Stimulated activated effector memory CD8-positive, alpha-beta T cell treated with anti-CD3 and anti-CD28 coated beads, Interleukin-12 subunit alpha, Interleukin-12 subunit beta, amount 100 ng/mL, for 72 hours (primary cell): Measurements from ENCODE around the gene GRIA4.
"Not testable (repeated sequence)": the region's sequence is repeated elsewhere in the genome, so short reads cannot be mapped to it uniquely, and the experiment has no call there.

Experiments
- ATAC-seq: fragments of 150-1000 bp; cut with Tn5 transposase; 2 replicates; pipeline ENCODE4 v1.10.0; 2021
- DNase-seq, 2 donors: peaks; one replicate each; pipeline ENCODE4 v3.0.0; 2021 to 2022; ENCODE audit warnings: low spot score in 2 of 2
- H3K27ac Mint-ChIP-seq: one replicate; pipeline ENCODE4 v1.8.0; 2022; ENCODE audit warnings: mild to moderate bottlenecking, mixed read lengths
- H3K36me3 Mint-ChIP-seq: one replicate; pipeline ENCODE4 v1.8.0; 2022; ENCODE audit warnings: mild to moderate bottlenecking, mixed read lengths
- H3K4me1 Mint-ChIP-seq: one replicate; pipeline ENCODE4 v1.8.0; 2022; ENCODE audit warnings: mixed read lengths
- H3K4me3 Mint-ChIP-seq: one replicate; pipeline ENCODE4 v1.8.0; 2022; ENCODE audit warnings: mild to moderate bottlenecking, mixed read lengths
- H3K9me3 Mint-ChIP-seq: one replicate; pipeline ENCODE4 v1.8.0; 2022; ENCODE audit warnings: mixed read lengths

The GRIA4 gene

DNA sequence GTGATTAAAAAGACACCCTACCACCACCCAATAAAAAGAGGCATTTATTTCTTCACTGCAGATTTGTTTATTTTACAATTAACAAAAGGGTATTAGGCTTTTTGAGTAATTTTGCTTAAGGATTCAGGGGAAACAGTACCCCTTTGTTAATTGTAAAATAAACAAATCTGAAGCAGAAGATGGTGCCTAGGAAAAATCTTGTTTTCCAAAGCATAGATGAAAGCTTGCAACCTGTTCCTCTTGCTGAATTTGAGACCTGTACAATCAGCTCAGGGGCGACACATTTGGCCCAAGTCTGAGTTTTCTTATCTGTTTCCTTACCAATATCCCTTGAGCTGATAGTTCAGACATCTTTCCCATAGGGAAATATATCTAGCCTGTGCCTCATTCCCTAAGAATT is 171.9 kb downstream of the GRIA4 start:
- DNase-seq (no peak), ATAC-seq (no peak)
- no peaks in the 10 kb centered on the region for H3K4me1 Mint-ChIP-seq
- H3K9me3 Mint-ChIP-seq = no peaks in the 10 kb centered on the region
- H3K36me3 Mint-ChIP-seq = no peaks in the 10 kb centered on the region
- no peak overlapping the region for H3K27ac Mint-ChIP-seq
- no peak overlapping the region for H3K4me3 Mint-ChIP-seq

- Mint-ChIP-seq H3K4me3 (no peak overlapping the region), H3K4me1 (no peaks in the 10 kb centered on the region), H3K36me3 (no peaks in the 10 kb centered on the region), H3K27ac (no peak overlapping the region), H3K9me3 (no peaks in the 10 kb centered on the region)
- ATAC-seq = no peak
- no peak for DNase-seq
Observed at GRCh38 chr11:105783216-105783615, 173.3 kb downstream of the GRIA4 start.

- not testable (repeated sequence) for DNase-seq, ATAC-seq, H3K27ac Mint-ChIP-seq, H3K4me1 Mint-ChIP-seq, H3K36me3 Mint-ChIP-seq, H3K4me3 Mint-ChIP-seq, H3K9me3 Mint-ChIP-seq
Observed at GRCh38 chr11:105785850-105786249, 176.0 kb downstream of the GRIA4 start.

DNA sequence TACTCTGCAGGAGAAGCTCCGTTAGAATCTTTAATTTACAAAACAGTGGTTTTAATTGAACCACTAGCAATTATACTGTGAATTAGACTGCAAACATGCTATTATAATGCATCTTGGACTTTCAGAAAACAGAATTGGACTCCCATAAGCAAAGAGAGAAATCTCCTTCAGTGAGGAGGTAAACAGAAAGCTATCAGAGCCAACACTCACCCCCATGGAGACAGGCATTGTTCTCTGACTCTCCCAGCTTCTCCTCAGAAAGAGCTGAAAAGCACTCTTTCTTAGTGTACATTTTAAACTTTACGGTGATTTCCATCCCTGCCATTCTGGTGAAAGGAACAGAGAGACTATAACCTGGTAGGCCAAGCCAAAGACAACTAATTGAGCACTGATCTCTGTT is 176.9 kb downstream of the GRIA4 start:
- Mint-ChIP-seq H3K36me3 (no peaks in the 10 kb centered on the region), H3K4me3 (no peak overlapping the region), H3K9me3 (no peaks in the 10 kb centered on the region), H3K4me1 (no peaks in the 10 kb centered on the region), H3K27ac (no peak overlapping the region)
- no peak for DNase-seq
- ATAC-seq = no peak

DNA sequence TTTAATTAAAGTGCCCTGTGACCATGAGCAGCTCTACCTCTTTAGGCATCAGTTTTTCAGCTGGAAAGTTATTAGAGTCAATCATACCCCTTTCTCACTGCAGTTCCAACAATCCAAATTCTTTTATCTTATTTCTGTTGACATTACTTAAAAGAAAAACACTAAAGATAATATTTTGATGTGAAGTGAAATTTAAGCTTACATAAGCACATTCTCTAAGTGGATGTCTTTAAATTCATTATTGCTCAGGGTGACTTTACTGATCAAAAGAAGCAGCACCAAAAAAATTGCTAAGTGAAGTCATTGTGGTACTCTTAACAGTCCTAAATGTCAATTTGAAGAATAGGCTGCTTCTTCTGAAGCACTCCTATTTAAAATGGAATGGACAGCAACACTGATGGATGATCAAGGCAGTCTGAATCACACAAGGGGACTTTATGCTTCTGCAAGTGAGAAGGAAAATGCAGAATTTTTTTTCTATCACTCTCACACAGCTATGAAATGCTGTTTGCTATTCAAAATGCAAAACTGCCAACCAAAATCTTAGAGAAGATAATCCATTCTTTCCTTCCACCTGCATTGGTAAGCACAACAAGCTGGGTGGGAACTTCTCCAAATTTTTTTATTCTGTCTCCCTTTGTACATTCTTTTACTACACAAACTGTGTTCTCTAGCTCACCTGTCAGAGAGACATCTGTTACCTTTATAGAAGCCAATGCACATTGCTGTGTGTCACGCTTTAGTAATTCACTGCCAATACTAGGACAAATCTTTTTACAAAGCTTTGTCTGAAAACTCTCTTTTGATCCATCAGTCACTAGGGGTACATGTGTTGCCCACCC is 179.9 kb downstream of the GRIA4 start:
- Mint-ChIP-seq H3K4me3 (no peak overlapping the region), H3K4me1 (no peaks in the 10 kb centered on the region), H3K9me3 (no peaks in the 10 kb centered on the region), H3K36me3 (no peaks in the 10 kb centered on the region), H3K27ac (no peak overlapping the region)
- ATAC-seq (no peak), DNase-seq (no peak)

- no peak overlapping the region for H3K27ac Mint-ChIP-seq
- no peak overlapping the region for H3K4me3 Mint-ChIP-seq
- no peak for DNase-seq
- no peaks in the 10 kb centered on the region for H3K9me3 Mint-ChIP-seq
- no peaks in the 10 kb centered on the region for H3K4me1 Mint-ChIP-seq
- no peaks in the 10 kb centered on the region for H3K36me3 Mint-ChIP-seq
- ATAC-seq = no peak
Observed at GRCh38 chr11:105790840-105791239, 181.0 kb downstream of the GRIA4 start.

- Mint-ChIP-seq H3K4me1 (no peaks in the 10 kb centered on the region), H3K36me3 (no peaks in the 10 kb centered on the region), H3K27ac (no peak overlapping the region), H3K4me3 (no peak overlapping the region), H3K9me3 (no peaks in the 10 kb centered on the region)
- no peak for ATAC-seq
- DNase-seq = no peak
Observed at GRCh38 chr11:105793092-105793491, 183.2 kb downstream of the GRIA4 start.

DNA sequence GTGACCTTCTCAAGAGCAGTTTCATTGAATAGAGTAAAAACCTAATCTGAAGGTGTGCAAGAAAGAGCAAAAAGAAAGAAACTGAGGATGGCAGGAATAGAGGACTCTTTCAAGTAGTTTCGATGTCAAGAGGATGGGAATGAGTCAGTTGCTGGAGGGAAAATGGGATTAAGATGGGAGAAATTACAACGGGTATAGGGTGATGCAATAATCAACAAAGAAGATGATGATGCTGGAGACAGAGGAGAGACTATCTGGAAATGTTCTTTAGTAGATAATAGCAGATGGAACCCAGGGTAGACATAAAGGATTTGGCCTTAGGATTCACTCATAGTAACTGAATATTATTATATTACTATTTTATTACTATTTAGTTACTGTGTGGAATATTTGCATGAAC is 189.4 kb downstream of the GRIA4 start:
- no peak overlapping the region for H3K4me3 Mint-ChIP-seq
- H3K4me1 Mint-ChIP-seq = no peaks in the 10 kb centered on the region
- H3K36me3 Mint-ChIP-seq = no peaks in the 10 kb centered on the region
- no peak overlapping the region for H3K27ac Mint-ChIP-seq
- ATAC-seq (no peak), DNase-seq (no peak)
- H3K9me3 Mint-ChIP-seq = no peaks in the 10 kb centered on the region

- ATAC-seq (no peak), DNase-seq (no peak)
- Mint-ChIP-seq H3K36me3 (no peaks in the 10 kb centered on the region), H3K27ac (no peak overlapping the region), H3K9me3 (no peaks in the 10 kb centered on the region), H3K4me3 (no peak overlapping the region), H3K4me1 (no peaks in the 10 kb centered on the region)
Observed at GRCh38 chr11:105799728-105800462, 190.0 kb downstream of the GRIA4 start.

DNA sequence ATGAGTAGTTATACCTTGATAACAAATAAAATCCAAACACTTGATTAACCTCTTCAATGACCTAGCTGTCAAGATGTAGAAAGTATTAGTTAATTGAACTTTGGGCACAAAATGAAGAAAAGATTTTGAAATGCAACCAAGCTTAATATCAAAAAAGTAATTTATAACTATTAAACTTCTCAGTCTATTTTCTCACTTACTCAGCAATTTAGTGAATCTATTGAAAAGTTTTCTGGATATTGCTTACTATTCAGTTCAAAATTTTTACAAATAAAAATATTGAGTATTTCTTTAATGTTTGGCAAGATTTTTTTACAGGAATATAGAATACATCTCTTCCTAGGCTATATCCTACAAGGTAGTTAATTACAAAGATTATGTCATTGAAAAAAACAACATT is 192.5 kb downstream of the GRIA4 start:
- no peak for ATAC-seq
- Mint-ChIP-seq H3K4me3 (no peak overlapping the region), H3K27ac (no peak overlapping the region), H3K36me3 (no peaks in the 10 kb centered on the region), H3K4me1 (no peaks in the 10 kb centered on the region), H3K9me3 (no peaks in the 10 kb centered on the region)
- DNase-seq = no peak

DNA sequence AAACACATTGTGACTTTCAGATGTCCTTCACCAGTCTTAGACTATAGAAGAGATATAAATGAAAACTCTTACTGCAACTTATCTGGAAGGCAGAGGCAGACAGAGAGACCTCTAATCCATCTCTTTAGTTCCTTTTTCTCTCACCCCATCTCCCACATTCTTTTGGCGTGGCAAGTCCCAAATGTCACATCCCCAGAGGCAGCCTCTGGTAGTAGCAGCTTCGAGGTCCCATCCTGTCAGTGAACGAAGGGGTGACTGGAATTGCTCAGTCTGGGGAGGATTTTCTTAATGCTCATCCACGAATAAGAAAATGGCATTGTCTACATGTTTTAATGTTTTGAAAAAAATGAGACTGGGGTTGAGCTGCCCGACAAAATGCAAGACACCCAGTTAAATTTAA is 201.4 kb downstream of the GRIA4 start:
- no peaks in the 10 kb centered on the region for H3K9me3 Mint-ChIP-seq
- no peak for DNase-seq
- H3K36me3 Mint-ChIP-seq = no peaks in the 10 kb centered on the region
- H3K4me3 Mint-ChIP-seq = no peak overlapping the region
- no peaks in the 10 kb centered on the region for H3K4me1 Mint-ChIP-seq
- H3K27ac Mint-ChIP-seq = no peak overlapping the region
- ATAC-seq = no peak

- Mint-ChIP-seq H3K36me3 (no peaks in the 10 kb centered on the region), H3K9me3 (no peaks in the 10 kb centered on the region), H3K27ac (no peak overlapping the region), H3K4me1 (no peaks in the 10 kb centered on the region), H3K4me3 (no peak overlapping the region)
- ATAC-seq (no peak), DNase-seq (no peak)
Observed at GRCh38 chr11:105821372-105821771, 211.5 kb downstream of the GRIA4 start.

- H3K4me3 Mint-ChIP-seq = no peak overlapping the region
- H3K36me3 Mint-ChIP-seq = no peaks in the 10 kb centered on the region
- ATAC-seq = no peak
- no peaks in the 10 kb centered on the region for H3K9me3 Mint-ChIP-seq
- no peak for DNase-seq
- no peak overlapping the region for H3K27ac Mint-ChIP-seq
- H3K4me1 Mint-ChIP-seq = no peaks in the 10 kb centered on the region
Observed at GRCh38 chr11:105821781-105822180, 211.9 kb downstream of the GRIA4 start.

DNA sequence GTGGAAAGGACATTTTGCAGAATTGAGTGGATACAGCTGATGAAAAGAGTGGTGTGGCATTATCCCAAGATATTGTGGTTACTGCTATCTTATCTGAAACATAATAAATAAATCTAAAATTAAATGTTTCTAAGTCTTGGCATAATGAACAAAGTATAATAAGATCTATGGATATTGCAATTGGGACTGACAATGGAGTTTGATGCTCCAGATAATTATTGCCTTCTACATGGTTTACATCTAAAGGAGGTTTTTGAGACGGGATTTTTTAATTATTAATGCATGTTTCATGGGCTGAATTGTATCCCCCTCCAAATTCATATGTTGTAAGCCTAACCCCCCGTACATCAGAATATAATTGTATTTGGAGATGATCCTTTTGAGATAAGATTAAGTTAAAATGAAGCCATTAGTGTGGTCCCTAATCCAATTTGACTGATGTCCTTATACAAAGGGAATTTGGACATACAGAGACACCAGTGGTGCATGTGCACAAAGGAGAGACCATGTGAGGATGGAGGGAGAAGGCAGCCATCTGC is 213.7 kb downstream of the GRIA4 start:
- H3K27ac Mint-ChIP-seq = no peak overlapping the region
- H3K36me3 Mint-ChIP-seq = no peaks in the 10 kb centered on the region
- no peaks in the 10 kb centered on the region for H3K4me1 Mint-ChIP-seq
- no peak overlapping the region for H3K4me3 Mint-ChIP-seq
- H3K9me3 Mint-ChIP-seq = no peaks in the 10 kb centered on the region
- ATAC-seq (no peak), DNase-seq (no peak)

DNA sequence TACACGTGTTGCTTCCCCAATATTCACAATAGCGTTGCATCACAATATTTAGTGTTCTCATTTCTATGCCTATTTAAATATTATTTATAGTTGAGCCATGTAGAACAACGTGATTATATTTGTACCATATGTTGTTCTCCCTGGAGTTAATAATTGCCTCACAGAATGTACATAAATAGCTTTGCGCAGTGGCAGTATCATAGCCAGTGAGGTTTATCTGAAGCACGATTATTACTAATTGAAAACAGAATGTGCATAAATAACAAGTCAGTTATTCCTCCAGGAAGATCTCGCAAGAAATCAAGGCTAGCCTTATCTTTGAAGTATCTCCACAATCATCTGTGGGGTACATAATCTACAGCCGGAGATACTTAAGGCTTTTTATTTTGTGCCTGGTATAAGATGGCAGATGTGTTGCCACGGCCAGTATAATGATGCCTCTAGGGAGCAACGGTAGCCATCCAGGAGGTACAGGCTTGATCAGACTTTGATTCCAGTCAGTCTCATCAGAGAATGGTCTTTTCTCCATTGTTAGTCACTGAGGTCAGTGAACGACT is 214.7 kb downstream of the GRIA4 start:
- DNase-seq = no peak

DNA sequence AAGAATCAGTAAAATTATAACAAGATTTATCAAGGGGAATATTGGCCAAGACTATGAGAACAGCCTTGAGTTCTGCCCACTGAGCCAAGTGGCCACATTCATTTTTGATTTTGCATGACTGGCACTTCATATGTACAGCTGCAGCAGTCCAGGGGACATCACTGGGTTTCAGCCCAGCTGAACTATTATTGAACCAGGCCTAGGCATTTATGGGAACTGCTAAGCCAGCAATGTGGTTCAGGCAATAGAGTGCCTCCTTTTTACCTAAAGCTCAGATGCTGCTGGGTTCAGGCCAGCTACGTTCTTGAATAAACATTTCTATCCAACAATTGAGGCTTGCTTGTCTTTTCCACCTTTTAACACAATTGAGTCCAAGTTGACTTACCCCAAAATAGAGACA is 215.3 kb downstream of the GRIA4 start:
- no peaks in the 10 kb centered on the region for H3K9me3 Mint-ChIP-seq

More for the DNA sequence above, 214.7 kb downstream of the GRIA4 start:
- Mint-ChIP-seq H3K27ac (no peak overlapping the region), H3K36me3 (no peaks in the 10 kb centered on the region), H3K9me3 (no peaks in the 10 kb centered on the region), H3K4me3 (no peak overlapping the region), H3K4me1 (no peaks in the 10 kb centered on the region)
- no peak for ATAC-seq

More for the DNA sequence above, 215.3 kb downstream of the GRIA4 start:
- H3K4me3 Mint-ChIP-seq = no peak overlapping the region
- no peak overlapping the region for H3K27ac Mint-ChIP-seq
- H3K4me1 Mint-ChIP-seq = no peaks in the 10 kb centered on the region
- no peaks in the 10 kb centered on the region for H3K36me3 Mint-ChIP-seq
- DNase-seq (no peak), ATAC-seq (no peak)
